ENCODE results near the gene UBE2E3. TPM values are rescaled to one million over a fixed set of nuclear protein-coding genes. Genes with fewer than 3 reads are reported as not detected.

UBE2E3 gene
- total RNA-seq, 6 experiments from 2014 or later, result 99.4 to 131 (median 116) TPM

DNA sequence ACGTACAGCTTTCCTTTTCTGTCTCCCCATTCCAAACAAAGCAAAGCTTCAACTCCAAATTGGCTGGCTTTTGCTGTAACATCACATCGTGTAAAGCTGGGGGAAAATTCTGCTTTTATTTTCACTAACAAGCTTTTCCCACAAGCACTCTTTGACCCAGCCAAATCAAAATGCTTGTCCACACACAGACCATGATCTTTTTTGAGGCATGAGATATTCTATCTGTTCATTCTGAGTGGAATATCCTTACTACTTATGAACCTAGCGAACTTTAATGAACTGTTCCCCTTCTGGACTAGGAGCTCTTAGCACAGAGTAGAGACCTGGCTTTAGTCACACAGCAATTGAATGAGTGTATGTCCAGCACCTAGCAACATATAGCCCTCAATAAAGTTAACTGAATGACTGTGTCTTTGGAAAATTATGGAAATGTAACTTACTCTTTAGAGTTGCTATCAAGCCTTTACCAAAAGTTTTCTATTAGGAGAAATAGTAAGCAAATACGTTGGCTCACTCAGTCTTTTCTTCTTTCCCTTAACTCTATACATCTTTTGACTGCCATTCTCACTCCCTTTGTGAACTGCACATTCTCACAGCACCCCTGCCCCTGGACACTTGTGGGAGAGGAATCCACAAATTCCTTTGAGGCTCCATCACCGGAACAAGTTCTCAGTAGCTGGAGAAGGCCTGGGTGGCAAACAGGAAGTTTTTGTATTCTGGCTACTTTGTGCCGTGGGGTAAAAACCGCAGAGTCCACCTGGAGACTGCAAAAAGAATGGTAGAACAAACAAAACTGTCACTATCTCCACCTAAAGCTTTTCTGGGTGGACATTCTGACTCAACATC, 1.3 kb upstream of the UBE2E3 start:
- peak; percentile 74 for DNase-seq
- H3K27ac Mint-ChIP-seq, result peak overlapping the region; percentile 89
- peak overlapping the region; percentile 85 for H3K4me3 Mint-ChIP-seq
- peaks cover 3% of the 10 kb centered on the region; the same call in 1 of the 2 replicates for H3K27me3 Mint-ChIP-seq (ENCODE audit: insufficient read depth)
- H3K9me3 Mint-ChIP-seq, result no peaks in the 10 kb centered on the region
- TF ChIP-seq, protein P1, sequence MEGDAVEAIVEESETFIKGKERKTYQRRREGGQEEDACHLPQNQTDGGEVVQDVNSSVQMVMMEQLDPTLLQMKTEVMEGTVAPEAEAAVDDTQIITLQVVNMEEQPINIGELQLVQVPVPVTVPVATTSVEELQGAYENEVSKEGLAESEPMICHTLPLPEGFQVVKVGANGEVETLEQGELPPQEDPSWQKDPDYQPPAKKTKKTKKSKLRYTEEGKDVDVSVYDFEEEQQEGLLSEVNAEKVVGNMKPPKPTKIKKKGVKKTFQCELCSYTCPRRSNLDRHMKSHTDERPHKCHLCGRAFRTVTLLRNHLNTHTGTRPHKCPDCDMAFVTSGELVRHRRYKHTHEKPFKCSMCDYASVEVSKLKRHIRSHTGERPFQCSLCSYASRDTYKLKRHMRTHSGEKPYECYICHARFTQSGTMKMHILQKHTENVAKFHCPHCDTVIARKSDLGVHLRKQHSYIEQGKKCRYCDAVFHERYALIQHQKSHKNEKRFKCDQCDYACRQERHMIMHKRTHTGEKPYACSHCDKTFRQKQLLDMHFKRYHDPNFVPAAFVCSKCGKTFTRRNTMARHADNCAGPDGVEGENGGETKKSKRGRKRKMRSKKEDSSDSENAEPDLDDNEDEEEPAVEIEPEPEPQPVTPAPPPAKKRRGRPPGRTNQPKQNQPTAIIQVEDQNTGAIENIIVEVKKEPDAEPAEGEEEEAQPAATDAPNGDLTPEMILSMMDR (IDR thresholded peaks at IDR 0.05), result no peak
- H3K36me3 Mint-ChIP-seq (ENCODE audit: low read depth), result peaks cover 31% of the 10 kb centered on the region
- H3K4me1 Mint-ChIP-seq (ENCODE audit: low read depth), result peaks cover 37% of the 10 kb centered on the region

DNA sequence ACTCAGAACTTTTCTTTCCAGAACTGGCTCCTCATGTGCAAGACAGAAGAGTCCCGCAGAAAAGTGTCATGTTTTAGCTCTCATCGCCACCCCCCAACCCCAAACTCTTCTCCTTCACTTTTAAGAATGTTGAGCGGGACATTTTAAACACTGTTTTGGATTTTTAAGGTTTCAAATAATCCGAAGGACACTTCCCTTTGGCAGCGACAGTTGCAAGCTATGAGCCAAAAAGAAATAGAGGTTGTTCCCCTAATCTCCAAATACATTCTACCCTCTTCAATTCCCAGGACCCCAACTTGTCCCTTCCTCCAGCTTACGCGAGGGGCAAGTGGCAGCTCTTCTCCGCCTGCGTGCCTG, 678 bp upstream of the UBE2E3 start:
- H3K4me3 Mint-ChIP-seq, result peak overlapping the region; percentile 85
- peaks cover 37% of the 10 kb centered on the region for H3K36me3 Mint-ChIP-seq (ENCODE audit: low read depth)
- no peak for DNase-seq
- peak overlapping the region; percentile 89 for H3K27ac Mint-ChIP-seq
- TF ChIP-seq, protein P1 (IDR thresholded peaks at IDR 0.05), result no peak
- H3K27me3 Mint-ChIP-seq (ENCODE audit: insufficient read depth), result peaks cover 3% of the 10 kb centered on the region; the same call in 1 of the 2 replicates
- no peaks in the 10 kb centered on the region for H3K9me3 Mint-ChIP-seq
- H3K4me1 Mint-ChIP-seq (ENCODE audit: low read depth), result peaks cover 43% of the 10 kb centered on the region

DNA sequence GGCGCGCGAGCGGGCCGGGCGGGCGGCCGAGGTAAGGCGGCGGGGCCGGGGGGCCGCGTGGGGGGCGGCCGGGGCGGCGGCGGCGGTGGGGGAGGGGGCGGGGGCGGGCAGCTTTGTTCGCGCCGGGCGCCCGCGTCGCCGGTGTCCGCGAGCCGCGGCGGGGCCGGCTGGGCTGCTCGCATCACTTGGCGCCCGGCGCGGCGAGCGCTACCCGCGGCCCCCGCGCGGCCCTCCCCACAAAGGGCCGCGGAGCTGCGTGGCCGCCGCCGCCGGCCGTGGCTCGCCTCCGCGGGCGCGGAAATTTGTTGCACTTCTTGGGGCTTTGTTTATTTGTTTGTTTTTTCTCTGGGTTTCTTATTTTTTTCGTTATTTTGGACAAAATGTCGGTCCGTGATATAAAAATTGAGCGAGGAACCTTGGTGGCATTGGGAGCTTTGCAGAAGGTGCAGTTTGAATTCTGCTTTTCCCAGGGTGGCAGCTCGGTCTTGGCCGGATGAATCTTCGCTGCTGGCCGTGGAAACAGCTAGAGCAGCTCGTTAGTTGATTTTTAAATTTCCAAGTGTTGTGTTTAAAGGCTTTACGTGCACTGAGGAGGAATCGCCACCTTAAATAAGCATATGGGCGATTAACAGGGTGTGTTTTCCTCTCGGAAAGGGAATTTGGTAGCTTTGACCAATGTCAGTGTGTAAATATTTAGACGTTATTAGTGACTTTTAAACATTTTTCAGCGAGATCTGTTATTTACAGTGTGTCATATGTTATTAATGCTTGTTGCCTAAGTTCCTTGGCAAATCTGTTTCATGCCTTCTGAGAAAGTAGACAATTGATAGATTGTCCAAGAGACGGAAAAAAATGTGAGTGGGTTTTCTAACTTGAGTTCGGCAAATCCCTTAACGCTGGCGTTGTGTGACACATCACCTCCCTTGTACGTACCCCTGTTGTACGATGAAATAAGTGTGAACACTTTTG, 822 bp downstream of the UBE2E3 start:
- Mint-ChIP-seq H3K4me3 (peak overlapping the region; percentile 98), H3K27me3 (ENCODE audit: insufficient read depth) (peaks cover 3% of the 10 kb centered on the region; the same call in 1 of the 2 replicates), H3K9me3 (no peaks in the 10 kb centered on the region), H3K36me3 (ENCODE audit: low read depth) (peaks cover 48% of the 10 kb centered on the region), H3K4me1 (ENCODE audit: low read depth) (peaks cover 58% of the 10 kb centered on the region), H3K27ac (peak overlapping the region; percentile 96)
- TF ChIP-seq, protein P1 (IDR thresholded peaks at IDR 0.05), result no peak
- peak; percentile 3 for DNase-seq

DNA sequence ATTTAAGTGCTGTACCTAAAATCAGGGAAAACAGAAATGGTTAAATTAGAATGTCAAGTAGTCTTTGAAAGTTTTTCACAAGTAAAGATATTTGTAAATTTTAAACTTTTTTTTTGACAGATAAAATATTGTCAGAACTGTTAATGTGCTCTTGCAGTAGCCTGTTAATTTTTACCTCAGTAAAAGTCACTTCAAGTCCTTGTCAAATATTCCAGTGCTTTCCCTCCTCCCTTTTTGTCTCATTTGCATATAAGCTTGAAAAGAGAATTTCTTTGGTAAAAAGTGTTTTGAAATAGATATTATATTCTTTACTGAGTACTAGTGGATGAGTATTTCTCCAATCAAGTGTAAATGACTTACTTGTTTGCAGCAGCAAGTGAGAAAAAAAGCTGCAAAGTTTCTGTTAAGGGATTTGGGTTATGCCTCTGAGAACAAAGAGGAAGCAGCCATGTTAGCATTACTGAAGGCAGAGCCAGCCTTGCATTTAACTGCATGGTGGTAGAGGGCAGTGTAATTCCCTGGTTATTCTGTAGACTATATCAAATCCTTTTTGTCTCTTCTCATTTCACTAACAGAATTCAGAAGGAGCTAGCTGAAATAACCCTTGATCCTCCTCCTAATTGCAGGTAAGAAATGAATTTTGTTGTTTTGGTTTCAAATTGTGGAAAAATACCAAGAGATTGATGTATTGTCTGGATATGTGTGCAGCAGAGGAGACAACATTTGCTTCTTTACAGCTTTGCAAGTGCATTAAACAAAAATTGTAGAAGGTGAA, 3.2 kb downstream of the UBE2E3 start:
- TF ChIP-seq, protein P1 (IDR thresholded peaks at IDR 0.05), result peak; percentile 66
- Mint-ChIP-seq H3K36me3 (ENCODE audit: low read depth) (peaks cover 49% of the 10 kb centered on the region), H3K9me3 (no peaks in the 10 kb centered on the region), H3K27me3 (ENCODE audit: insufficient read depth) (peaks cover 3% of the 10 kb centered on the region; the same call in 1 of the 2 replicates), H3K4me3 (peak overlapping the region; percentile 98), H3K4me1 (ENCODE audit: low read depth) (peaks cover 72% of the 10 kb centered on the region), H3K27ac (peak overlapping the region; percentile 63)
- peak; percentile 55 for DNase-seq

Measured in HFFc6 (cell line).